SH-SY5Y (cell line): ENCODE results near the gene HEYL.

ENCODE experiments used
- GATA2 ChIP-seq: IDR thresholded peaks from 2 replicates; pipeline ENCODE4 v1.6.1; 2011; ENCODE audit warnings: mild to moderate bottlenecking, low read depth, low read length
- GATA3 ChIP-seq: IDR thresholded peaks from 2 replicates; pipeline ENCODE4 v1.6.1; 2011; ENCODE audit warnings: low read depth, mild to moderate bottlenecking, low read length, moderate library complexity

HEYL gene

DNA sequence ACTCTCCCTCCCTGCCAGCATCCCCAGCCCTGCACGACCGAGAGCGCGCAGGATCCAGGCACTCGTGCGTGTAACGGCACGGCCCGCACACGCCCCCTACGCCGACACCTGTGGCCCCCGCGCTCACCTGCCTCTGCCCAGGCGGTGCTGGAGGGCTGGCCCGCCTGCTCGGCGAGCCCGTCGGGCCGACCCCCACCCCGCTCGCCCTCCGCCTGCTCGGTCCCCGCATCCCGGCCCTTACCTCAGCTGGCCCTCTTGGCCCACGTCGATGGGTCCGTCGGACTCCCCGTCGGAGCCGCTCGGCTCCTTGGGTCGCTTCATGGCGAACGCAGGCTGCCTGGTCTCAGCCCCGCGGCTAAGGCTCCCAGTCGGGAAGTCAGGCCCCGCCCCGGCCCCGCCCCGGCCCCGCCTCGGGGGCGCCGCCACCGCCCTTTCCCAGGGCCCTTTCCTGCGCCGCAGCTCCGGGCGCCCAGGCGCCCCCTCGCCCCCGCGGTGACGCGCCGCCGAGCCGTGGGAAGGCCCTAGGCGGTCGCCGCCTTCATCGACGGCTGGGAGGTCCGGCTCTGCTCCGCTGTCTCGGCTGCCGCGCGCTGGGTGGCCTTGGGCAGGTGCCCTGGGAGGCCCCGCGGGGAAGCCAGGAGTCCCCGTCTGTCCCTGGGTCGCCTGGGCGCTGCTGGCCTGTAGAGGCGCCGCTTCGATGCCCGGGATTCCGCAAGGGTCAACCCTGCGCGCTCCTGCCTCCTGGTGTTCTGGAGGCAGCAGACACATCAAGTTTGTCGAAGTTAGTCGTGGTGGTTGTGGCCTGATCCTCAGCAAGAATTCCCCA, at the start of gene HEYL:
Gene HEYL, minus strand, starts transcription at position 339 of the 826 bp plus-strand sequence. Its CDS starts 18 bp downstream, at position 321.
- TF ChIP-seq GATA2, result no peak
- no peak for TF ChIP-seq GATA3

DNA sequence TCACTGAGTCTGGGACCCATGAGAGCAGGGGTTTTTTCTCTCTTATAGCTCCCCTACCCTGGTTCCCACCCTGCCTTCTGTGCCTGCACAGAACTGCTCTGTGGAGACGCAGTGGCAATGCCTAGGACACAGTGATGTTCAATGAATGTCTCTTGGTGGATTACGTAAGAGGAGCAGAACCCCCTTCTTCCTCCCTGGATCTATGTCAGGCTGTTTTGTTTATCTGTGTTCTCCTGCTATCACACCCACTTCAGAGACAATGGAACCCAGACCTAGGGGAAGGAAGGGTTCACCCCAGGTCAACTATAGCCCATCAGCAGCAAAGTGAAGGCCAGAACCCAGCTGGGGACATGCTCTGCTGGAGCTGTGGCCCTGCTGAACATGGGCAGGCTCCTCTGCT, 49.8 kb upstream of the HEYL start:
- no peak for TF ChIP-seq GATA2
- no peak for TF ChIP-seq GATA3

DNA sequence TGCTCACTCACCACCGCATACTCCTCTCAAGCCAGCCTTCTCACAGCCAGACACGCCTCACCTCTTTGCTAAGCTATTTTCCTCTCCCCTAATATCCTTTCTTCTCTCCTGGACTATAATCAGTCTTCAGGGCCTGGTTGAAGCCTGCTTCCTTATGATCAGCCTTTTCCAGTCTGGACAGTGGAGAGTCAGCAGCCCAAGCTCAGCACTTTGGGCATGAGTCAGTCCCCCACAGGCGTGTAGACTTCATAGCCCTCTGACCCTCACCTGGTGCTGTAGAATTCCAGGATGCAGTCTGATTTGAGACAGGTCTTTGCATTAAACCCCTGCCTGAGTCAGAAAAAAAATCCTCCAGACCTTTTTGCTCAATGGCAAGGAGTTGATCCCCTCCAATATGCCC, 49.3 kb upstream of the HEYL start:
- TF ChIP-seq GATA3 (no peak), GATA2 (no peak)

DNA sequence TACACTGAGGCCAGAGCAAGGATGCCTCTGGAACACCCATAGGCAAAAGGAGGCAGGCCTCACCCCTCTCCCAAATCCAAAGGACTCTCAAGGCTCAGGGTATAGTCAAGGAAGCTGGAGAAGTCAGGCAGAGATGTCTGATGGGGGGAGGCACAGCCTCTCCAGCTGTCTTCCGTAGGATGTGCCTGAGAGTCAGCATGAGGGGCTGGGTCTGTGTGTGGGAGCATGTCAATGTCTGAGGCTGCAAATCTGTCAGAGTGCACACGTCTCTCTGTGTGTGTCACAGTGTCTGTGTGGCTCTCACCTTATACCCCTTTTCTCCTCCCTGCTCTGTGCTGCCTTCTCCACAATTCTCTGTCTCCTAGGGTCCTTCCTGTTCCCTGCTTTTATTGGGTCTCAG, 47.8 kb upstream of the HEYL start:
- no peak for TF ChIP-seq GATA3
- no peak for TF ChIP-seq GATA2

DNA sequence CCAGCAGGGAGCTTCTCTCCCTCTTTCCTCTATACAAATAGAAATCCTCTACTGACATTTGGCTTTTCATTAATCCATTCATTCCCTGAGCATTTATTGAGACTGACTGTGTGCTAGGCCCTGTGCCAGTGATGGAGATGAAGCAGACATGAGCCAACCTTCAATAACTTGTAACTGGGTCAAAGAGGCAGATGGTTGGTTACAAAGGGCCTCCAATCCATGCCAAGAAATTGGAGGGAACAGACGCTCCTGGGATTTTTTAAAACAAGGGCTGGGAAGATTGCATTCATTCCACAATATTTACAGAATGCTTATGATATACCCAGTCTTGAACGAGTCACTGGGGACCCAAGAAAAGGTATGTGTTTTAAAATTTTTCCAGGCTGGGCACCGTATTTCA, 45.6 kb upstream of the HEYL start:
- TF ChIP-seq GATA3, result no peak
- TF ChIP-seq GATA2, result no peak

DNA sequence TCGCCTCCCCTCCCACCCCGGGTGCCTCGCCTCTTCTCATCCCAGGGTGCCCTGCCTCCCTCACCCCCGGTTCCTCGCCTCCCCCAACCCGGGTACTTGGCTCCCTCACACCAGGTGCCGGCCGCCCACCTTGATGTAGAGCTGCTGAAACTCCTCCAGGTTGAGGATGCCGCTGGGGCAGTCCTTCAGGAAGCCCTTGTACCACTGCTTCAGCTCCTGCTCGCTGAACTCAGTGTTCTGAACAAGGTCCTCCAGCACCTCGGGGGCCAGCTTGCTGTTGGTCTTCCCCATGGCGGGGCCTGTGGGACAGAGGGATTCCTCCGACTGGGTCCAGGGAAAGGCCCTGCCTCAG, 44.8 kb upstream of the HEYL start:
- TF ChIP-seq GATA3 (no peak), GATA2 (no peak)

DNA sequence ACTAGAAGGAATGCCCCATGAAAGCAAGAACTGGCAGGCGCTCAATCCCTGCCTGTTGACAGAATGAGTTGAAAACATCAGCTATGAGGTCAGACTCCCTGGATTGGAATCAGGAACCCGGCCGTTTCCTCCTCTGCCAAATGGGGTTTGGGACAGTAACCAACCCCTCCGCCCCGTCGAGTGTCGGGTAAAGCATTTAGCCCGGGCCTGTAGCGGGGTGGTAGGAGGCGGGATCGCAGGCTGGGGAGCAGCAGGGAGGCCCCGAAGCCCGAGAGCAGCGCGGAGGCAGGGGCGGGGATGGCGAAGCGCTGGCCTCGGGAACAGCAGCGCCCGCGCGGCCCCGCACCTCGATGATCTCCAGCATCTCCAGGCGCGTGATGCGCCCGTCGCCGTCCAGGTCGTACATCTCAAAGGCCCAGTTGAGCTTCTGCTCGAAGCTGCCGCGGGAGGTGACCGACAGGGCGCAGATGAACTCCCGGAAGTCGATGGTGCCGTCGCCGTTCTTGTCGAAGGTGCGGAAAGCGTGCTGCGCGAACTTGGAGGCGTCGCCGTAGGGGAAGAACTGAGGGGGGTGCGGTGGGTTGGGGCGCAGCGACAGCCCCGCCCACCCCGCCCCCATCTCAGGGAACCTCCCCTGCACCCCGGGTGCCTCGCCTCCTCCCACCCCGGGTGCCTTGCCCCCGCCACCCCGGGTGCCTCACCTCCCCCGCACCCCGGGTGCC, 44.3 kb upstream of the HEYL start:
- TF ChIP-seq GATA3 (no peak), GATA2 (no peak)

DNA sequence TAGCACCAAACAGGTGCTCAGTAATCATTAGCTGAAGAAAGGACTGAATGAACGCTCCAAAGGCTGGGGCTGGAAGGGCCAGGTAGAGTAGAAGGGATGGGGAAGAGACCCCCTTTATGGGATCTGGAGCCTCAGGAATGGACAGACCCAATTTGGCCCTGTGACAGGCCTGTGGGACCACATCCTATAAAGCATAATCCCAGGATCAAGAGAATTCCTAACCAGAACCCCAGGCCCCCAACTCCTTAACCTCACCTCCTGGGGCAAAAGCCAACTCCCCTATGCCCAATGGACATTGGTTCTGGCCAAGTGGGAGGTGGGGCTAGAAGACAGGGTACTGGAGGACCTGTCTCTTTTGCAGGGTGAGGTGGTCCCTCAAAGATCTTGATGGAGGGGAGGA, 42.6 kb upstream of the HEYL start:
- TF ChIP-seq GATA3 (no peak), GATA2 (no peak)

DNA sequence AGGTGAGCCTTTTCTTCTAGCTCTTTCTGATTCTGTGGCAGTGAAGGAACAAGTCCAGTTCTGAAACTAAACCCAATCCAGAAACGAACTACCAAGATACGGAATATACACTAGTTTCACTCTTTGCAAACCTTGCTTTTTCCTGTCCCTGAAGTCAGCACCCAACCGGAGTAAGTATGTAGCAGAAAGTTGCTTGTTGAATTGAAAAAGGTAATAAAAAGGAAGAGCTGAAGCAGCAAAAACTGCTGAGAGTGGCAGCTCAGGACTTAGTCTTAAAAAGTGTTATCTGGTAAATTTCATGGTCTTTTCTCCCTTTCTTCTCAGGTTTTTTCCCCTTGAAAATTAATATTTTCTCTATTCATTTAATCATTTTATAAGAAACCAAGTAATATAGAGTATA, 41.9 kb upstream of the HEYL start:
- TF ChIP-seq GATA3 (no peak), GATA2 (no peak)

DNA sequence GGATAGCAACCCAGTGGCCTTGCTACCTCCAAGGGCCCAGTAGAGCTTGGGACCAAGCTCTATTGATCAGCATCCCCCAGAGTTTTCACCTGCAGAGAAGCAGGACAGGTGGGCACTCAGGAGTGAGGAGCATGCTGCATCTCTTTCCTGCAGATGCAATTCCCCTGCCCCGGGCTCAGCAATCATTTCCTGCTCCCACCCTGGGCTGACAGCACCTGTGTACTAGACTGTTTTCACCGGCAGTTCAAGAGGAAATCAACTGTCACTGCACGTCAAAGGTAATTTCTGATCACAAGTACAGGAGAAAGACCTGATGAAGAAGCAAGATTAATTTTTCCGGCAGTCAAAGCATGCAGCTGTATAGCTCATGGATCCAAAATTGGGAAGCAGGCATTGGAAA, 41.3 kb upstream of the HEYL start:
- TF ChIP-seq GATA2, result no peak
- no peak for TF ChIP-seq GATA3

DNA sequence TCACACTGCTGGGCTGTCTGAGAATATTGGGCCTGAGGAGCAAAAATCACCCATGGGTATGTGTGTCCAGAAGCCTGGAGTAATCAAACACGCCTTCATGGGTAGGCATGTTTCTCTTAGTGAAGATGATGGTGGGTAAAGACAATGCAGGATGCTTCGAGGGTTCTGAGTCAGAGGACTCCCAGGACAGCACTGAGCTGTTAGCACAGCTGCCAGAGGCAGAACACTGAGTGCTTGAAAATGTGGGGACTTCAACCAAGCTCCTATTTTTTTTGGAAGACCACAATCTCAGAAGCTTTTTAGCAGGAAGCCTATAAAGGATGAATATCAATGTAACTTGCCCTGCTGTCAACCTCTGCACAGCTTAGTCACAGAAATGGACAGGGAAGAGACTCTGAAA, 40.4 kb upstream of the HEYL start:
- TF ChIP-seq GATA2, result no peak

DNA sequence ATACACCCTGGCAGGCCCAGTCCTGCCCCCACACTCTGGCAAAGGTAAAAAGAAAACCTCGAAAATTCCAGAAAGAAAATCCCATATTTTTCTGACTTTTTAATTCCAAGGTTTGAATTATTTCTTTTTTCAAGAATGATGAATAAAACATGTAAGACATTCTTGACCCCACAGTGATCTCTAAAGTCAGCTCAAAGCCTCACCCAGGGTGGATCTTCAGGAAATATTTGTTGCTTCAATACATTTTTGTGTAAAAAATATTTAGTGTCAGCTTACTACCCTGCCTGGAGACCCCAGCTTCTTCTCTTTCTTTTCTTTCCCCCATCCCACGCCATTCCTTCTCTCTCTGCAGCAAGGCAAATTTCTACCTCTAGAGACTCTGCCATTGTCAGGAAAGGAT, 39.4 kb upstream of the HEYL start:
- no peak for TF ChIP-seq GATA2
- TF ChIP-seq GATA3, result no peak

DNA sequence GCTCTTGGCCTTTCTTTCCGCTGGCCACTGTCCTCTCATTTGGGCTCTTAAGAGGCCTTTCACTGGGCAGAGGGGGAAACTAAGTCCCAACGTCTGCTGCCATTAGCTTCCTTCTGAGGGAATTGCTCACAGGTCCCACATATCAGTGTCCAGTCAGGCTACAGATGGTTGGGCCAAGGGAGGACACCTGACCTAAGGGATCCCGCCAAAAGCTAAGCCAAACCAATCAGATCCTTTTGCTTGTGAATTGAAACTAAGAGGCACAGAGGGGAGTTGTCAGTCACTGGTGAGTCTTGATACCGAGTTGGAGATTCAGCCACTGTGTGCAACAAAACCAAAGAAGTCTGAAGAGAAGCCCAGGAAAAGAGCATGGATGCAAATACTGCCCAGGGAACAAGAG, 38.2 kb upstream of the HEYL start:
- no peak for TF ChIP-seq GATA3
- no peak for TF ChIP-seq GATA2

DNA sequence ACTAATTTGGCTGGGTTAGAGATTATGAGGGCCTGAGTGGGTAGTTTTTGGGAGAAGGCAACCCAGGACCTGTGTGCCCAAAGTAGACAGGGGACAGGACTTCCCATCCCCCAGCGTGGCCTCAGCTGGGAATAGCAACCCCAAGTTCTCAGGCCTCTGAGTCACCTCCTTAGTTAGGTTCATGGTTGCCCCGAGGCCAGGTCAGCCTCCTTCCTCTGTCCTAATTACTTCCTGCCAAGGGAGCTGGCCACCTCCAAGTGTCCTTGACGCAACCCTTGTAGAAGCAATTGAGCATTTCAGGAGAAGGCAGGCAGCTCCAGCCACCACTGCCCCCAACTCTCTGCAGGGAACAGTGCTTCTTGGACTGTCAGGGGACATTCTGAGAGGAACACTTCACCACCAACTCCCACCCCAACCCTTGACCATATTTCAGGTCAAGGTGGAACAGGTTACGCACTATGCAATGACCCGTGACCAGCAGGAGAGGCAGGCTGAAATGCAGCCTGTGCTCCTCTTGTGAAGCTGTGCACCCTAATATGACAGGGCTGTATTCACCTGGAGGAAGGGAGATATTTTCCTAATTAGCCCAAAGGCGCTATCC, 37.6 kb upstream of the HEYL start:
- no peak for TF ChIP-seq GATA2
- TF ChIP-seq GATA3, result no peak

DNA sequence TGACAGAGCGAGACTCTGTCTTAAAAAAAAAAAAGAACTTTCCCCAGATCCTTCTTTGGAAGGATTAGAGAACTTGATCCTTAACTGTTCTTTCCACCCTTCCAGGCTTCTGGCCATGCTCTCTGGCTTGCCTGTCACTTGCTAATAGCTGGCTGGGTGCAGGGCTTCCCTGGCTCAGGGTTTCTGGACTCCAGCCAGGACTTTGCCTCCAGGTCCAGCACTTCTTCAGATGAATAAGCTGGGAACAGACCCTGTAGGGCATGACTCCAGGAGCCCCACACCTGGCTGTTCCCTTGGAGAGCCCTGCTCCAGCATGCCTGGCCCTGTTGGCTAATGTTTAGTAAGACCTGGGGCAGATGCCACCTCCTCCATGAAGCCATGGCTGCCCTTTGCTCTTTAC, 35.8 kb upstream of the HEYL start:
- no peak for TF ChIP-seq GATA2
- TF ChIP-seq GATA3, result no peak
